ENCODE results near the gene CTNNA1. TPM values are rescaled to one million over a fixed set of nuclear protein-coding genes. Genes with fewer than 3 reads are reported as not detected.
"Not testable (repeated sequence)": the region's sequence is repeated elsewhere in the genome, so short reads cannot be mapped to it uniquely, and the experiment has no call there.

CTNNA1 gene
- polyA plus RNA-seq, 3 donors = 56.6 to 84.5 (median 66.2) TPM

DNA sequence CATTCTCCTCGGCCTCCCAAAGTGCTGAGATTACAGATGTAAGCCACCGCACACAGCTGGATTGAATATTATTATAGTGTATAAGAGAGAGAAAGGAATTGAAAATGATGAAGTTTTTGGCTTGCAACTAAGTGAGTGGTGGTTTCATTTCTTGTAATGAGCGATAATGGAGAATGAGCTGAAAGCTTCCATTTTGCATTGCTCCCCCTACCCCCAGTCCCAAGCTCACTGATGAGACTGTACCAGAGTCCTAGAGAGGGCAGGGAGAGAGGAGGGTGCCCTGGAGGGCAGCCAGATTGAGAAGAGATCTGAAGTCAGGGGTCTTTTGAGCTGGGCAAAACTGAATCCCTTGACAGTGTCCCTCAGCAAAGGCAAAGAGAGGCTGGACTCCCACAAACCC is 38.5 kb upstream of the CTNNA1 start:
- Mint-ChIP-seq H3K27ac (no peak overlapping the region), H3K9me3 (no peaks in the 10 kb centered on the region), H3K4me1 (no peaks in the 10 kb centered on the region), H3K36me3 (no peaks in the 10 kb centered on the region), H3K27me3 (ENCODE audit: low read depth in 3 of 3) (peaks cover 10 to 16% (median 11%) of the 10 kb centered on the region in 3 donors), H3K4me3 (no peak overlapping the region)
- Histone ChIP-seq H3K27ac (ENCODE audit: low read depth in 1 of 2, low read length in 2 of 2) (no peak overlapping the region), H3K9ac (ENCODE audit: insufficient read depth, low read length, poor library complexity, severe bottlenecking) (no peak overlapping the region), H2AFZ (ENCODE audit: insufficient read depth, low read depth, low read length, poor library complexity, severe bottlenecking) (no peak overlapping the region), H3K4me3 (replicated peaks in 1 of 3; ENCODE audit: low read depth in 2 of 3, low read length in 3 of 3) (no peak overlapping the region), H3K4me1 (ENCODE audit: control insufficient read depth in 1 of 2, insufficient read depth in 2 of 2, low read length in 2 of 2) (no peaks in the 10 kb centered on the region), H4K20me1 (ENCODE audit: insufficient read depth, low read length) (no peaks in the 10 kb centered on the region), H3K36me3 (replicated peaks in 1 of 2; ENCODE audit: control insufficient read depth in 1 of 2, insufficient read depth in 2 of 2, low read length in 2 of 2) (no peaks in the 10 kb centered on the region), H3K27me3 (ENCODE audit: control insufficient read depth in 2 of 2, insufficient read depth in 2 of 2, low read length in 2 of 2) (no peaks in the 10 kb centered on the region), H3K9me3 (replicated peaks in 1 of 2; ENCODE audit: control insufficient read depth in 1 of 2, insufficient read depth in 1 of 2, low read length in 2 of 2) (no peaks in the 10 kb centered on the region), H3K4me2 (replicated peaks; ENCODE audit: extremely low read depth, low read length, poor library complexity, severe bottlenecking) (no peak overlapping the region), H3K79me2 (ENCODE audit: insufficient read depth, low read length) (no peaks in the 10 kb centered on the region)
- no CpG with 5 or more reads among the region's 3 CpGs for WGBS (ENCODE audit: insufficient coverage)
- TF ChIP-seq, protein P1, sequence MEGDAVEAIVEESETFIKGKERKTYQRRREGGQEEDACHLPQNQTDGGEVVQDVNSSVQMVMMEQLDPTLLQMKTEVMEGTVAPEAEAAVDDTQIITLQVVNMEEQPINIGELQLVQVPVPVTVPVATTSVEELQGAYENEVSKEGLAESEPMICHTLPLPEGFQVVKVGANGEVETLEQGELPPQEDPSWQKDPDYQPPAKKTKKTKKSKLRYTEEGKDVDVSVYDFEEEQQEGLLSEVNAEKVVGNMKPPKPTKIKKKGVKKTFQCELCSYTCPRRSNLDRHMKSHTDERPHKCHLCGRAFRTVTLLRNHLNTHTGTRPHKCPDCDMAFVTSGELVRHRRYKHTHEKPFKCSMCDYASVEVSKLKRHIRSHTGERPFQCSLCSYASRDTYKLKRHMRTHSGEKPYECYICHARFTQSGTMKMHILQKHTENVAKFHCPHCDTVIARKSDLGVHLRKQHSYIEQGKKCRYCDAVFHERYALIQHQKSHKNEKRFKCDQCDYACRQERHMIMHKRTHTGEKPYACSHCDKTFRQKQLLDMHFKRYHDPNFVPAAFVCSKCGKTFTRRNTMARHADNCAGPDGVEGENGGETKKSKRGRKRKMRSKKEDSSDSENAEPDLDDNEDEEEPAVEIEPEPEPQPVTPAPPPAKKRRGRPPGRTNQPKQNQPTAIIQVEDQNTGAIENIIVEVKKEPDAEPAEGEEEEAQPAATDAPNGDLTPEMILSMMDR (IDR thresholded peaks at IDR 0.05) = no peak
- intact Hi-C loops (cut with micrococcal nuclease) = no loop called here
- DNase-seq = no peak

DNA sequence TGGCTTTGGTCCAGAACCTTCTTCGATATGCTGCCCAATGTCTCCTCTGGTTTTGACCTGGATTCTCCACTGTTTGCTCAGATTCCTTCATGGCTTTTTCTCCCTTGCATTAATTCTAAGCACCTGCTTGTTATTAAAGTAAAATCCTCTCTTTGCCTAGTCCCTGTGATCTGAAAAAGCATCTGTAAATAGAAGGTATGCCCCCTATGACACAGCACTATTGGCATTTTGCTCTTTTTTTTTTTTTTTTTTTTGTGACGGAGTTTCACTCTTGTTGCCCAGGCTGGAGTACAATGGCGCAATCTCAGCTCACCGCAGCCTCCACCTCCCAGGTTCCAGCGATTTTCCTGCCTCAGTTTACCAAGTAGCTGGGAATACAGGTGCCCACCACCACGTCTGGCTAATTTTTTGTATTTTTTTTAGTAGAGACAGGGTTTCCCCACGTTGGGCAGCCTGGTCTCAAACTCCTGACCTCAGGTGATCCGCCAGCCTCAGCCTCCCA is 37.2 kb upstream of the CTNNA1 start:
- H3K27ac ChIP-seq (ENCODE audit: low read depth in 1 of 2, low read length in 2 of 2); H3K9me3 ChIP-seq (replicated peaks in 1 of 2; ENCODE audit: control insufficient read depth in 1 of 2, insufficient read depth in 1 of 2, low read length in 2 of 2); H3K36me3 ChIP-seq (replicated peaks in 1 of 2; ENCODE audit: control insufficient read depth in 1 of 2, insufficient read depth in 2 of 2, low read length in 2 of 2); H3K4me1 Mint-ChIP-seq; DNase-seq; H3K4me2 ChIP-seq (replicated peaks; ENCODE audit: extremely low read depth, low read length, poor library complexity, severe bottlenecking); H3K27me3 ChIP-seq (ENCODE audit: control insufficient read depth in 2 of 2, insufficient read depth in 2 of 2, low read length in 2 of 2); H3K4me3 ChIP-seq (replicated peaks in 1 of 3; ENCODE audit: low read depth in 2 of 3, low read length in 3 of 3); H3K9ac ChIP-seq (ENCODE audit: insufficient read depth, low read length, poor library complexity, severe bottlenecking); H3K27ac Mint-ChIP-seq; H3K79me2 ChIP-seq (ENCODE audit: insufficient read depth, low read length); intact Hi-C loops (cut with micrococcal nuclease); H3K4me1 ChIP-seq (ENCODE audit: control insufficient read depth in 1 of 2, insufficient read depth in 2 of 2, low read length in 2 of 2); H4K20me1 ChIP-seq (ENCODE audit: insufficient read depth, low read length); H3K4me3 Mint-ChIP-seq; H3K9me3 Mint-ChIP-seq; H3K36me3 Mint-ChIP-seq; H2AFZ ChIP-seq (ENCODE audit: insufficient read depth, low read depth, low read length, poor library complexity, severe bottlenecking): not testable (repeated sequence)
- peaks cover 10 to 14% (median 13%) of the 10 kb centered on the region in 3 donors for H3K27me3 Mint-ChIP-seq (ENCODE audit: low read depth in 3 of 3)
- 83% methylated on average over 1 of the region's 8 CpGs for WGBS (ENCODE audit: insufficient coverage)

Measured in CD14-positive monocyte (primary cell).